Neural progenitor cell (in vitro differentiated cells): ENCODE data around the gene RAD51D. TPM values are rescaled to one million over a fixed set of nuclear protein-coding genes. Genes with fewer than 3 reads are reported as not detected.

ENCODE experiments used
- DNase-seq: peaks from one replicate; pipeline ENCODE4 v3.0.0-alpha.2; 2016; ENCODE audit warnings: low spot score
- H2AFZ ChIP-seq: fragments of 200-600 bp; sonication (generic); replicated peaks from 2 replicates; pipeline ENCODE4 v1.6.1; 2016; ENCODE audit warnings: antibody characterized with exemption
- H3F3A ChIP-seq: fragments of 200-600 bp; sonication (generic); 2 replicates; pipeline ENCODE4 v1.6.1; 2016; ENCODE audit warnings: antibody characterized with exemption, low read depth
- H3K27ac ChIP-seq: fragments of 200-600 bp; sonication (generic); 2 replicates; pipeline ENCODE4 v1.5.1; 2016; ENCODE audit warnings: mild to moderate bottlenecking
- H3K27me3 ChIP-seq: fragments of 200-600 bp; sonication (generic); 2 replicates; pipeline ENCODE4 v1.6.1; 2016; ENCODE audit warnings: mild to moderate bottlenecking, moderate library complexity
- H3K36me3 ChIP-seq: fragments of 200-600 bp; sonication (generic); 2 replicates; pipeline ENCODE4 v1.5.1; 2016
- H3K4me1 ChIP-seq: fragments of 200-600 bp; sonication (generic); 2 replicates; pipeline ENCODE4 v1.6.1; 2016; ENCODE audit warnings: mixed run types
- H3K4me2 ChIP-seq: fragments of 200-600 bp; sonication (generic); 2 replicates; pipeline ENCODE4 v1.6.1; 2016
- H3K4me3 ChIP-seq: fragments of 200-600 bp; sonication (generic); 2 replicates; pipeline ENCODE4 v1.5.1; 2016
- H3K79me2 ChIP-seq: fragments of 200-600 bp; sonication (generic); 2 replicates; pipeline ENCODE4 v1.6.1; 2016; ENCODE audit warnings: low read depth
- H3K9ac ChIP-seq: fragments of 200-600 bp; sonication (generic); 2 replicates; pipeline ENCODE4 v1.6.1; 2016
- H3K9me3 ChIP-seq: fragments of 200-600 bp; sonication (generic); 2 replicates; pipeline ENCODE4 v1.5.1; 2016; ENCODE audit warnings: low read depth
- H4K20me1 ChIP-seq: fragments of 200-600 bp; sonication (generic); 2 replicates; pipeline ENCODE4 v1.6.1; 2016; ENCODE audit warnings: low read depth
- H3K27ac Mint-ChIP-seq: 3 replicates; pipeline ENCODE4 v1.8.0; 2021; ENCODE audit warnings: mixed read lengths
- H3K27me3 Mint-ChIP-seq: 2 replicates; pipeline ENCODE4 v1.8.0; 2022; ENCODE audit warnings: low read depth, mild to moderate bottlenecking, inconsistent platforms, moderate library complexity, mixed read lengths; ENCODE audit not compliant: insufficient read depth
- H3K36me3 Mint-ChIP-seq: 3 replicates; pipeline ENCODE4 v1.8.0; 2021; ENCODE audit warnings: mixed read lengths
- H3K4me1 Mint-ChIP-seq: 3 replicates; pipeline ENCODE4 v1.8.0; 2021; ENCODE audit warnings: mixed read lengths
- H3K4me3 Mint-ChIP-seq: 3 replicates; pipeline ENCODE4 v1.8.0; 2021; ENCODE audit warnings: mild to moderate bottlenecking, moderate library complexity, mixed read lengths
- H3K9me3 Mint-ChIP-seq: 3 replicates; pipeline ENCODE4 v1.8.0; 2020; ENCODE audit warnings: mixed read lengths
- EZH2 ChIP-seq: fragments of 200-600 bp; sonication (generic); IDR thresholded peaks from 2 replicates; pipeline ENCODE4 v1.6.1; 2017; ENCODE audit warnings: antibody characterized with exemption, mild to moderate bottlenecking, moderate library complexity
- EZH2phosphoT487 ChIP-seq: fragments of 200-600 bp; sonication (generic); IDR thresholded peaks from 2 replicates; pipeline ENCODE4 v1.6.1; 2017; ENCODE audit warnings: antibody characterized with exemption
- total RNA-seq: library from RNA; depleted of rRNA; stranded (reverse); fragments of >200 nt; gene quantifications from 2 replicates; pipeline ENCODE4 v1.2.3, GENCODE V29; 2015; ENCODE audit warnings: low replicate concordance
- TF ChIP-seq, protein P1 (sequence below): fragments of 200-600 bp; sonication (generic); IDR thresholded peaks from 2 replicates; pipeline ENCODE4 v1.5.1; 2017; ENCODE audit warnings: antibody characterized with exemption, mild to moderate bottlenecking

The RAD51D gene
- total RNA-seq, 1 donor from 2014 or later: 9.0 TPM

DNA sequence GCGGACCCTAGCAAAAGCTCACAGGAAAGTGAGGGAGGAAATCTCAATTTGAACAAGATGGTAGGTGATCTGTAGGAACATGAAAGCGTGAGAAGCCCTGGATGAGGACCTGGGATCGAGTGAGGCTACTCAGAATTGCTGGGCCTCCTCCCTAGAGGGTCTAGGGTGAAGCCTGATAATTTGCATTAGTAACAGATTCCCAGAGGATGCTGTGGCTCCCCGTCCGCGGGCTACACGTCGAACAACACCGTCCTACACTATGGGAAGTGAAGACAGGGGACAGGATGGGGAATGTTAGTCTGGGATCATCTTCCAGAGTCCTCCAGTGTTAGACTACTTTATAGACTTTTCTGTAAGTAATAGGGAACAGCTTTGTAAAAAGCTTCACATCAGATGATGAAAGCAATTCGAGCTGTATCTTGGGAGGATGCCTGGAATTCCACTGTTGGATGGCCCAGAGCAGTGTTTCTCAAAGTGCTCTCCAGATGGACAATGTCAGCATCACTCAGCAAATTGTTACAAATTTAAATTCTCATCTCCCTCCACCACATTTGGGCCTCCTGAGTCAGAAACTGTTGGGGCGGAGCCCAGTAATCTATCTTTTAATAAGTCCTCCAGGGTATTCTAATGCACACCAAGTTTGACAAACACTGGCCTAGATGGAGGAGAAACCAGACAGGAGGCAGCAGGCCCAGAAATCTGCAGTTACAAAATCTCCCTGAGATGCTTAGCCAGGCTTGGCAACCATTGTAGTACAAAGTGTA lies 8.3 kb upstream of the RAD51D start:
- no peak overlapping the region for H3K4me2 ChIP-seq
- no peaks in the 10 kb centered on the region for H3K4me1 Mint-ChIP-seq
- no peak overlapping the region for H3K27ac Mint-ChIP-seq
- H3K79me2 ChIP-seq: no peaks in the 10 kb centered on the region
- H3K9me3 ChIP-seq: no peaks in the 10 kb centered on the region
- no peaks in the 10 kb centered on the region for H4K20me1 ChIP-seq
- no peak overlapping the region for H2AFZ ChIP-seq
- TF ChIP-seq EZH2: no peak
- TF ChIP-seq, protein P1, sequence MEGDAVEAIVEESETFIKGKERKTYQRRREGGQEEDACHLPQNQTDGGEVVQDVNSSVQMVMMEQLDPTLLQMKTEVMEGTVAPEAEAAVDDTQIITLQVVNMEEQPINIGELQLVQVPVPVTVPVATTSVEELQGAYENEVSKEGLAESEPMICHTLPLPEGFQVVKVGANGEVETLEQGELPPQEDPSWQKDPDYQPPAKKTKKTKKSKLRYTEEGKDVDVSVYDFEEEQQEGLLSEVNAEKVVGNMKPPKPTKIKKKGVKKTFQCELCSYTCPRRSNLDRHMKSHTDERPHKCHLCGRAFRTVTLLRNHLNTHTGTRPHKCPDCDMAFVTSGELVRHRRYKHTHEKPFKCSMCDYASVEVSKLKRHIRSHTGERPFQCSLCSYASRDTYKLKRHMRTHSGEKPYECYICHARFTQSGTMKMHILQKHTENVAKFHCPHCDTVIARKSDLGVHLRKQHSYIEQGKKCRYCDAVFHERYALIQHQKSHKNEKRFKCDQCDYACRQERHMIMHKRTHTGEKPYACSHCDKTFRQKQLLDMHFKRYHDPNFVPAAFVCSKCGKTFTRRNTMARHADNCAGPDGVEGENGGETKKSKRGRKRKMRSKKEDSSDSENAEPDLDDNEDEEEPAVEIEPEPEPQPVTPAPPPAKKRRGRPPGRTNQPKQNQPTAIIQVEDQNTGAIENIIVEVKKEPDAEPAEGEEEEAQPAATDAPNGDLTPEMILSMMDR: no peak
- no peak for TF ChIP-seq EZH2phosphoT487
- no peak overlapping the region for H3K4me3 ChIP-seq
- no peaks in the 10 kb centered on the region for H3K4me1 ChIP-seq
- no peaks in the 10 kb centered on the region for H3K27me3 ChIP-seq
- H3F3A ChIP-seq: no peaks in the 10 kb centered on the region
- no peaks in the 10 kb centered on the region for H3K9me3 Mint-ChIP-seq
- H3K36me3 ChIP-seq: no peaks in the 10 kb centered on the region
- H3K4me3 Mint-ChIP-seq: no peak overlapping the region
- no peak for DNase-seq
- H3K27ac ChIP-seq: no peak overlapping the region
- no peak overlapping the region for H3K9ac ChIP-seq
- peaks cover 2% of the 10 kb centered on the region for H3K27me3 Mint-ChIP-seq
- peaks cover 6% of the 10 kb centered on the region for H3K36me3 Mint-ChIP-seq

DNA sequence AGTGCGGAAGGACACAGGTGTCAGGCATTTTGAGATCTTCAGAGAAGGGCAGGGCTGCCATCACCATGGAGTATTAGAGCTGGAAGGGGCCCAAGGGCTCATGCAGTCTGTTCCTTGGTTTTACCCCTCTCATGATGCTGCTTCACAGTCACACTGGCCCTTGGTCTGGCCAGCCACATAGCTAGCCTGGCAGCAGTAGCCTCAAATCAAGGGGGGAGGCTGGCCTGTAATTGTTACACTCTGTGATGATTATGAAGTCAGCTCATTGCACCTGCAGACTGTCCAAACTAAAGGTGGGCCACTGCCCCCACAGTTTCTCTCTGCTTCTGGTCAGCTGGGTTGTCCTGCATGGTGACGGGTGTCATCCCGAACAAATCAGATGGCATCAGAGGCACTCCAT lies 1.7 kb upstream of the RAD51D start, which contains the start of gene FNDC8:
FNDC8 (plus strand) TSS at position 301 of the 400 bp plus-strand sequence; CDS start at position 380, 79 bp downstream.
- Mint-ChIP-seq H3K4me1 (peaks cover 14% of the 10 kb centered on the region), H3K4me3 (peak within 1 kb of the TSS; percentile 27), H3K9me3 (no peaks in the 10 kb centered on the region), H3K36me3 (peaks cover 11% of the 10 kb centered on the region), H3K27ac (no peak within 1 kb of the TSS), H3K27me3 (peaks cover 11% of the 10 kb centered on the region)
- no peaks in the 10 kb centered on the region for H3F3A ChIP-seq
- TF ChIP-seq EZH2phosphoT487 (no peak), EZH2 (no peak)
- TF ChIP-seq, protein P1: no peak
- peaks cover 19% of the 10 kb centered on the region for H3K27me3 ChIP-seq
- no peaks in the 10 kb centered on the region for H3K4me1 ChIP-seq
- H3K9ac ChIP-seq: no peak within 1 kb of the TSS
- no peak within 1 kb of the TSS for H3K4me2 ChIP-seq
- no peaks in the 10 kb centered on the region for H3K9me3 ChIP-seq
- no peak for DNase-seq
- no peak within 1 kb of the TSS for H2AFZ ChIP-seq
- H4K20me1 ChIP-seq: no peaks in the 10 kb centered on the region
- no peaks in the 10 kb centered on the region for H3K36me3 ChIP-seq
- H3K27ac ChIP-seq: no peak within 1 kb of the TSS
- H3K4me3 ChIP-seq: no peak within 1 kb of the TSS
- no peaks in the 10 kb centered on the region for H3K79me2 ChIP-seq

DNA sequence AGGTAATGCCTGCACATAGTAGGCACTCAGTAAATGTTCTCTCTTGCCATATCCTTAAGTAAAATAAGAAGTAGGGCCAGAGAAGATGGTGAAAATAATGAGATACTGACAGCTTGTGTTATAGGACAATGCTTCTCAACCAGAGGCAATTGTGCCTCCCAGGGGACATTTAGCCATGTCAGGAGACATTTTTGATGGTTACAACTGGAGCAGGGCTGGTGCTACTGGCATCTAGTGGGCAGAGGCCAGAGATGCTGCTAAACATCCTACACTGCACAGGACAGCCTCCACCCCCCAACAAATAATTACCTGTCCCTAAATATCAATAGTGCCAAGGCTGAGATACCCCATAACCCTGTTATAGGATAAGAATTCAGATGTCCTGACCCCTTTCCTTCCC lies 1.7 kb downstream of the RAD51D start:
- Histone ChIP-seq H4K20me1 (no peaks in the 10 kb centered on the region), H3K79me2 (no peaks in the 10 kb centered on the region), H3K9me3 (no peaks in the 10 kb centered on the region), H3F3A (no peaks in the 10 kb centered on the region), H2AFZ (no peak overlapping the region), H3K36me3 (no peaks in the 10 kb centered on the region), H3K9ac (no peak overlapping the region), H3K27me3 (peaks cover 19% of the 10 kb centered on the region), H3K4me3 (no peak overlapping the region), H3K4me1 (no peaks in the 10 kb centered on the region), H3K4me2 (no peak overlapping the region), H3K27ac (no peak overlapping the region)
- TF ChIP-seq EZH2phosphoT487: no peak
- TF ChIP-seq, protein P1: peak; percentile 5
- Mint-ChIP-seq H3K27me3 (peaks cover 9% of the 10 kb centered on the region), H3K36me3 (peaks cover 14% of the 10 kb centered on the region), H3K27ac (no peak overlapping the region), H3K4me1 (peaks cover 23% of the 10 kb centered on the region), H3K4me3 (peak overlapping the region; percentile 77), H3K9me3 (no peaks in the 10 kb centered on the region)
- DNase-seq: no peak
